GM12878 (cell line): ENCODE results near the gene OTOG. TPM values are rescaled to one million over a fixed set of nuclear protein-coding genes. Genes with fewer than 3 reads are reported as not detected.

ENCODE experiments used
- BCL3 ChIP-seq: IDR thresholded peaks from 2 replicates; pipeline ENCODE4 v1.6.1; 2011; ENCODE audit warnings: borderline replicate concordance, low read depth, mild to moderate bottlenecking, moderate library complexity, low read length; ENCODE audit not compliant: insufficient read depth, poor library complexity, severe bottlenecking
- BRCA1 ChIP-seq: IDR thresholded peaks from 2 replicates; pipeline ENCODE4 v1.6.1; 2011; ENCODE audit warnings: low read depth, low read length, improper control_type of control experiment
- HDAC2 ChIP-seq: fragments of 200-600 bp; sonication (generic); IDR thresholded peaks from 2 replicates; pipeline ENCODE4 v1.6.1; 2017
- HDGF ChIP-seq: fragments of 450-650 bp; IDR thresholded peaks from 2 replicates; pipeline ENCODE4 v1.6.1; 2016; ENCODE audit warnings: antibody characterized with exemption
- IRF5 ChIP-seq: fragments of 450-650 bp; IDR thresholded peaks from 2 replicates; pipeline ENCODE4 v1.6.1; 2017; ENCODE audit warnings: borderline replicate concordance
- KDM1A ChIP-seq: fragments of 200-600 bp; sonication (generic); IDR thresholded peaks from 2 replicates; pipeline ENCODE4 v1.6.1; 2016; ENCODE audit warnings: borderline replicate concordance
- LARP7 ChIP-seq: fragments of 450-650 bp; IDR thresholded peaks from 2 replicates; pipeline ENCODE4 v1.6.1; 2017; ENCODE audit warnings: mild to moderate bottlenecking
- MYC ChIP-seq: IDR thresholded peaks from 2 replicates; pipeline ENCODE4 v1.6.1; 2011; ENCODE audit warnings: mild to moderate bottlenecking, low read length, moderate library complexity, inconsistent platforms; ENCODE audit not compliant: insufficient read depth, insufficient replicate concordance, insufficient read length, severe bottlenecking
- POLR2AphosphoS2 ChIP-seq: IDR thresholded peaks from 2 replicates; pipeline ENCODE4 v1.6.1; 2011; ENCODE audit warnings: low read depth, mild to moderate bottlenecking, low read length, improper control_type of control experiment, moderate library complexity
- POLR2AphosphoS5 ChIP-seq: IDR thresholded peaks from 2 replicates; pipeline ENCODE4 v1.6.1; 2011; ENCODE audit warnings: mild to moderate bottlenecking, low read length, inconsistent platforms
- RFX5 ChIP-seq: IDR thresholded peaks from 2 replicates; pipeline ENCODE4 v1.6.1; 2011; ENCODE audit warnings: low read depth, low read length, improper control_type of control experiment
- TBL1XR1 ChIP-seq: IDR thresholded peaks from 2 replicates; pipeline ENCODE4 v1.6.1; 2012; ENCODE audit warnings: low read depth, low read length, improper control_type of control experiment
- polyA plus RNA-seq, 11 experiments: library from polyadenylated mRNA; depleted of rRNA in 4 of 11; unstranded in 6 of 11; stranded (reverse) in 5 of 11; fragments of >200 nt; fragmentation: Nextera tagmentation in 4 of 11; fragmentation: Illumina TruSeq in 1 of 11; extraction: Ambion mirVana in 4 of 11; extraction: Trizol in 1 of 11; gene quantifications; 1 replicate in 1 of 11; 2 replicates in 10 of 11; pipeline versions ENCODE4 v1.2.1 to v1.2.3, GENCODE V29; 2011 to 2016; ENCODE audit warnings: inconsistent platforms in 2 of 11, missing spikeins in 2 of 11, low read depth in 1 of 11
- total RNA-seq, 4 experiments: library from RNA; depleted of rRNA in 3 of 4; stranded (reverse); fragments of >200 nt in 3 of 4; fragmentation: Illumina TruSeq in 1 of 4; extraction: Trizol in 1 of 4; gene quantifications; 2 replicates each; pipeline versions ENCODE4 v1.2.1 to v1.2.3, GENCODE V29; 2013 to 2021

Gene OTOG
- total and polyA plus RNA-seq, 10 of the 15 experiments (the other 5 are each of a cell fraction or from before 2014, with no cell fraction given), result not detected

GRCh38 chr11:17574141-17575091, 27.4 kb downstream of the OTOG start (continued):
- TF ChIP-seq RFX5, result no peak
- no peak for TF ChIP-seq KDM1A
- no peak for TF ChIP-seq BRCA1
- no peak for TF ChIP-seq MYC
- no peak for TF ChIP-seq POLR2AphosphoS5
- TF ChIP-seq HDGF, result no peak
- TF ChIP-seq HDAC2, result no peak
- no peak for TF ChIP-seq BCL3
- TF ChIP-seq IRF5, result no peak
- no peak for TF ChIP-seq LARP7
- no peak for TF ChIP-seq TBL1XR1
- no peak for TF ChIP-seq POLR2AphosphoS2
